PFSK-1 (cell line): ENCODE data around the gene SERINC3.

Experiments used
- FOXP2 ChIP-seq: optimal IDR thresholded peaks from 2 replicates; pipeline ENCODE3; 2011; ENCODE audit warnings: borderline replicate concordance, control low read depth, inconsistent platforms; ENCODE audit not compliant: insufficient read depth; ENCODE audit errors: extremely low read length, extremely low read depth
- POLR2AphosphoS5 ChIP-seq: IDR thresholded peaks from 2 replicates; pipeline ENCODE4 v1.6.1; 2012; ENCODE audit warnings: low read depth, mild to moderate bottlenecking, control low read depth, low read length, moderate library complexity
- REST ChIP-seq, 2 experiments: IDR thresholded peaks; 2 replicates each; pipeline versions ENCODE4 v1.6.1 to v1.8.0; 2011 to 2012; ENCODE audit warnings: low read depth in 2 of 2, low read length in 2 of 2, control low read depth in 1 of 2, inconsistent platforms in 1 of 2, mild to moderate bottlenecking in 1 of 2, moderate library complexity in 1 of 2; ENCODE audit not compliant: insufficient read depth in 1 of 2
- SIN3A ChIP-seq: IDR thresholded peaks from 2 replicates; pipeline ENCODE4 v1.6.1; 2012; ENCODE audit warnings: mild to moderate bottlenecking, low read length, moderate library complexity, borderline replicate concordance; ENCODE audit not compliant: insufficient read depth
- TAF1 ChIP-seq: IDR thresholded peaks from 2 replicates; pipeline ENCODE4 v1.6.1; 2012; ENCODE audit warnings: low read length, control low read depth, borderline replicate concordance; ENCODE audit not compliant: insufficient read depth

The SERINC3 gene

GRCh38 chr20:44552050-44552449 lies 30.2 kb upstream of the SERINC3 start:
- TF ChIP-seq POLR2AphosphoS5: no peak

GRCh38 chr20:44549123-44549522 lies 27.3 kb upstream of the SERINC3 start:
- TF ChIP-seq TAF1: no peak

GRCh38 chr20:44547419-44547818 lies 25.5 kb upstream of the SERINC3 start:
- TF ChIP-seq FOXP2 (no peak), POLR2AphosphoS5 (no peak), SIN3A (no peak), REST (IDR thresholded peaks at IDR 0.05; ENCODE audit: insufficient read depth in 1 of 2, low read depth in 2 of 2, low read length in 2 of 2) (no peak), TAF1 (no peak)

GRCh38 chr20:44544263-44544662 lies 22.4 kb upstream of the SERINC3 start:
- TF ChIP-seq TAF1 (no peak), FOXP2 (no peak), REST (IDR thresholded peaks at IDR 0.05; ENCODE audit: insufficient read depth in 1 of 2, low read depth in 2 of 2, low read length in 2 of 2) (no peak), SIN3A (no peak), POLR2AphosphoS5 (no peak)

- no peak for TF ChIP-seq FOXP2
- TF ChIP-seq POLR2AphosphoS5: no peak
- no peak for TF ChIP-seq SIN3A
Measured at GRCh38 chr20:44543358-44543757, 21.5 kb upstream of the SERINC3 start.

- TF ChIP-seq SIN3A (no peak), REST (IDR thresholded peaks at IDR 0.05; ENCODE audit: insufficient read depth in 1 of 2, low read depth in 2 of 2, low read length in 2 of 2) (no peak), POLR2AphosphoS5 (no peak), FOXP2 (no peak), TAF1 (no peak)
Measured at GRCh38 chr20:44542890-44543289, 21.0 kb upstream of the SERINC3 start.

GRCh38 chr20:44541992-44542391 lies 20.1 kb upstream of the SERINC3 start:
- TF ChIP-seq POLR2AphosphoS5: no peak
- no peak for TF ChIP-seq TAF1
- no peak for TF ChIP-seq REST (IDR thresholded peaks at IDR 0.05; ENCODE audit: insufficient read depth in 1 of 2, low read depth in 2 of 2, low read length in 2 of 2)
- TF ChIP-seq FOXP2: no peak
- no peak for TF ChIP-seq SIN3A
